Measurements from ENCODE around the gene SMIM33. TPM values are rescaled to one million over a fixed set of nuclear protein-coding genes. Genes with fewer than 3 reads are reported as not detected.

The SMIM33 gene
- total and polyA plus RNA-seq, 2 of the 13 experiments (the other 11 are each of a cell fraction or from before 2014, with no cell fraction given) = not detected

DNA sequence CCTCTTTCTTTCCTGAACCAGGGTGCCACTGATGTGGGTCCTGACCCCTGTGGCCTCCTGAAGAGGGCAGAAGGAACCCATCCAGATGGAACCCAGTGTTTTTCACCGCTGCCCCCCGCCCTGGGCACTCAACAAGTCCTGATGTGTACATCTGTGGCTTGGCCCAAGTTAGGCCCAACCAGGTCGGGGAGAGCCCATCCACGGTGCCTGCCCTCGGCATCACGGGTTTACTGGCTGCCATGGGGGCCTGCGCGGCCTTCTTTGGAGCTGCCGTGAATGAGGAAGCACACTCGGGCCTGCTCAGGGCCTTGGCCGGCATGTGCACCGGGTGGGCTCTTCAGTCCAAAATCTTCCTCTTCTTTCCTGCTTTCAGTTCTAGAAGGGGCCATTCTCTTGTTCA, 14.0 kb upstream of the SMIM33 start:
- peak overlapping the region; percentile 27 for H2AFZ ChIP-seq (ENCODE audit: low read length)
- FAIRE-seq = no peak
- peak overlapping the region; percentile 20; the same call in 1 of the 2 replicates for H3K4me2 ChIP-seq (ENCODE audit: low read depth, low read length)
- DNase-seq (ENCODE audit: low spot score) = no peak
- H3K9ac ChIP-seq (ENCODE audit: insufficient read depth, low read depth, low read length) = no peak overlapping the region
- no peaks in the 10 kb centered on the region for H3K36me3 ChIP-seq (replicated peaks in 1 of 2; ENCODE audit: control insufficient read depth in 1 of 2, insufficient read depth in 2 of 2, low read length in 2 of 2)
- H3K9me3 ChIP-seq (ENCODE audit: low read length) = no peaks in the 10 kb centered on the region
- no peaks in the 10 kb centered on the region for H3K79me2 ChIP-seq (ENCODE audit: insufficient read depth, low read length)
- intact Hi-C loops (cut with micrococcal nuclease; ENCODE audit: unreplicated experiment) = no loop called here
- BruUV-seq (replicated peaks) = no TSS peak
- ChIA-PET POLR2A (interaction anchor here (1.4 kb wide), 1 partner anchor 18 kb away, joined by 5 read pairs; the partner anchor contains the start of gene DNAJC18), CTCF (ENCODE audit: low intra/inter-chr PET ratio, low total read pairs) (no interaction called here)
- no peaks in the 10 kb centered on the region for H4K20me1 ChIP-seq (ENCODE audit: insufficient read depth, low read length)
- peaks cover 6 to 37% of the 10 kb centered on the region in 2 experiments for H3K27me3 ChIP-seq (ENCODE audit: control insufficient read depth in 1 of 2, insufficient read depth in 2 of 2, low read length in 2 of 2)
- no peak overlapping the region; a peak in 1 of 6 replicates for H3K4me3 ChIP-seq (replicated peaks in 1 of 3; ENCODE audit: insufficient read depth in 1 of 3, low read depth in 2 of 3, low read length in 3 of 3)
- peaks cover 22% of the 10 kb centered on the region for H3K4me1 ChIP-seq (ENCODE audit: insufficient read depth, low read length)
- WGBS (ENCODE audit: low lambda C conversion rate) = 51% methylated on average over 6 of the region's 12 CpGs
- in situ Hi-C loops (cut with HindIII; ENCODE audit: extremely low pct_ligation_motif_present, low pct_unique_long_range_greater_than_20kb) = no loop called here
- no peak overlapping the region for H3K27ac ChIP-seq (ENCODE audit: extremely low read length, insufficient read depth, low read length)
- ATAC-seq = no peak; the same call in 2 of the 3 replicates
- TF ChIP-seq MYNN (CRISPR knock-in tag; IDR thresholded peaks at IDR 0.05; ENCODE audit: low read depth) (no peak), NR2C2 (CRISPR knock-in tag; IDR thresholded peaks at IDR 0.05; ENCODE audit: borderline replicate concordance) (no peak), ZFX (CRISPR knock-in tag; IDR thresholded peaks at IDR 0.05; ENCODE audit: low read depth) (0 out of 2 replicates have a peak, but pooled peaks have one; percentile 14), PPARG (CRISPR knock-in tag; conservative IDR thresholded peaks at IDR 0.05) (no peak), DNMT3B (CRISPR knock-in tag; conservative IDR thresholded peaks at IDR 0.05) (no peak)

DNA sequence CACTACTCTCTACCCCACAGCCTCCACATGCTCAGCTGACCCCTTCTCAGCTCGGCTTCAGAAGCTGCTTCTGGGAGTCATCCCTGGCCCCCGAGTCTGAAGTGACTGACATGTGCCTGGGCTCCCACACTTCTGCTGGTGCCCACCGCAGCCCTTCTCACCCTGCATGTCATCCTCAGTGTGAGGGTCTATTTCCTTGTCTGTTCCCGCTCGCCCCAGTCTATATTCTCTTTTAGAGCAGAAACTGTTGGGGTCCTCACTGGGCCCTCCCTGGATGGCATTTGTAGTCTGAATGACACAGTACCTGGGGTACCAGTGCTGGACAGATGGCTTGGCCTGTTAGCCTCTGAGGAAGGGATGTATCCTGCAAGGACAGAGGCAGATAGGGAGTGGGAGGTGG, 13.6 kb upstream of the SMIM33 start:
- H3K9me3 ChIP-seq (ENCODE audit: low read length) = no peaks in the 10 kb centered on the region
- WGBS (ENCODE audit: low lambda C conversion rate) = 56% methylated on average over 5 of the region's 5 CpGs
- in situ Hi-C loops (cut with HindIII; ENCODE audit: extremely low pct_ligation_motif_present, low pct_unique_long_range_greater_than_20kb) = no loop called here
- TF ChIP-seq ZNF33A (CRISPR knock-in tag; IDR thresholded peaks at IDR 0.05; ENCODE audit: borderline replicate concordance) (no peak), ZNF75D (CRISPR knock-in tag; IDR thresholded peaks at IDR 0.05; ENCODE audit: borderline replicate concordance) (no peak), NFKB2 (CRISPR knock-in tag; IDR thresholded peaks at IDR 0.05; ENCODE audit: borderline replicate concordance) (no peak), ZMYM3 (CRISPR knock-in tag; IDR thresholded peaks at IDR 0.05) (no peak), ZNF430 (CRISPR knock-in tag; IDR thresholded peaks at IDR 0.05) (no peak), CBX1 (IDR thresholded peaks at IDR 0.05; ENCODE audit: low read depth) (no peak)
- TF ChIP-seq, protein P1, sequence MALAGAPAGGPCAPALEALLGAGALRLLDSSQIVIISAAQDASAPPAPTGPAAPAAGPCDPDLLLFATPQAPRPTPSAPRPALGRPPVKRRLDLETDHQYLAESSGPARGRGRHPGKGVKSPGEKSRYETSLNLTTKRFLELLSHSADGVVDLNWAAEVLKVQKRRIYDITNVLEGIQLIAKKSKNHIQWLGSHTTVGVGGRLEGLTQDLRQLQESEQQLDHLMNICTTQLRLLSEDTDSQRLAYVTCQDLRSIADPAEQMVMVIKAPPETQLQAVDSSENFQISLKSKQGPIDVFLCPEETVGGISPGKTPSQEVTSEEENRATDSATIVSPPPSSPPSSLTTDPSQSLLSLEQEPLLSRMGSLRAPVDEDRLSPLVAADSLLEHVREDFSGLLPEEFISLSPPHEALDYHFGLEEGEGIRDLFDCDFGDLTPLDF (CRISPR knock-in tag; IDR thresholded peaks at IDR 0.05) = no peak
- TF ChIP-seq, protein P2, sequence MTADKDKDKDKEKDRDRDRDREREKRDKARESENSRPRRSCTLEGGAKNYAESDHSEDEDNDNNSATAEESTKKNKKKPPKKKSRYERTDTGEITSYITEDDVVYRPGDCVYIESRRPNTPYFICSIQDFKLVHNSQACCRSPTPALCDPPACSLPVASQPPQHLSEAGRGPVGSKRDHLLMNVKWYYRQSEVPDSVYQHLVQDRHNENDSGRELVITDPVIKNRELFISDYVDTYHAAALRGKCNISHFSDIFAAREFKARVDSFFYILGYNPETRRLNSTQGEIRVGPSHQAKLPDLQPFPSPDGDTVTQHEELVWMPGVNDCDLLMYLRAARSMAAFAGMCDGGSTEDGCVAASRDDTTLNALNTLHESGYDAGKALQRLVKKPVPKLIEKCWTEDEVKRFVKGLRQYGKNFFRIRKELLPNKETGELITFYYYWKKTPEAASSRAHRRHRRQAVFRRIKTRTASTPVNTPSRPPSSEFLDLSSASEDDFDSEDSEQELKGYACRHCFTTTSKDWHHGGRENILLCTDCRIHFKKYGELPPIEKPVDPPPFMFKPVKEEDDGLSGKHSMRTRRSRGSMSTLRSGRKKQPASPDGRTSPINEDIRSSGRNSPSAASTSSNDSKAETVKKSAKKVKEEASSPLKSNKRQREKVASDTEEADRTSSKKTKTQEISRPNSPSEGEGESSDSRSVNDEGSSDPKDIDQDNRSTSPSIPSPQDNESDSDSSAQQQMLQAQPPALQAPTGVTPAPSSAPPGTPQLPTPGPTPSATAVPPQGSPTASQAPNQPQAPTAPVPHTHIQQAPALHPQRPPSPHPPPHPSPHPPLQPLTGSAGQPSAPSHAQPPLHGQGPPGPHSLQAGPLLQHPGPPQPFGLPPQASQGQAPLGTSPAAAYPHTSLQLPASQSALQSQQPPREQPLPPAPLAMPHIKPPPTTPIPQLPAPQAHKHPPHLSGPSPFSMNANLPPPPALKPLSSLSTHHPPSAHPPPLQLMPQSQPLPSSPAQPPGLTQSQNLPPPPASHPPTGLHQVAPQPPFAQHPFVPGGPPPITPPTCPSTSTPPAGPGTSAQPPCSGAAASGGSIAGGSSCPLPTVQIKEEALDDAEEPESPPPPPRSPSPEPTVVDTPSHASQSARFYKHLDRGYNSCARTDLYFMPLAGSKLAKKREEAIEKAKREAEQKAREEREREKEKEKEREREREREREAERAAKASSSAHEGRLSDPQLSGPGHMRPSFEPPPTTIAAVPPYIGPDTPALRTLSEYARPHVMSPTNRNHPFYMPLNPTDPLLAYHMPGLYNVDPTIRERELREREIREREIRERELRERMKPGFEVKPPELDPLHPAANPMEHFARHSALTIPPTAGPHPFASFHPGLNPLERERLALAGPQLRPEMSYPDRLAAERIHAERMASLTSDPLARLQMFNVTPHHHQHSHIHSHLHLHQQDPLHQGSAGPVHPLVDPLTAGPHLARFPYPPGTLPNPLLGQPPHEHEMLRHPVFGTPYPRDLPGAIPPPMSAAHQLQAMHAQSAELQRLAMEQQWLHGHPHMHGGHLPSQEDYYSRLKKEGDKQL (CRISPR knock-in tag; IDR thresholded peaks at IDR 0.05; ENCODE audit: low read depth) = no peak

More for the DNA sequence above, 13.6 kb upstream of the SMIM33 start:
- intact Hi-C loops (cut with micrococcal nuclease; ENCODE audit: unreplicated experiment) = no loop called here
- no peak overlapping the region for H3K27ac ChIP-seq (ENCODE audit: extremely low read length, insufficient read depth, low read length)
- ATAC-seq (no peak), DNase-seq (ENCODE audit: low spot score) (no peak), FAIRE-seq (no peak)
- no peaks in the 10 kb centered on the region for H3K79me2 ChIP-seq (ENCODE audit: insufficient read depth, low read length)
- H3K4me1 ChIP-seq (ENCODE audit: insufficient read depth, low read length) = peaks cover 26% of the 10 kb centered on the region
- no peak overlapping the region for H2AFZ ChIP-seq (ENCODE audit: low read length)
- no peak overlapping the region for H3K9ac ChIP-seq (ENCODE audit: insufficient read depth, low read depth, low read length)
- peaks cover 8 to 41% of the 10 kb centered on the region in 2 experiments for H3K27me3 ChIP-seq (ENCODE audit: control insufficient read depth in 1 of 2, insufficient read depth in 2 of 2, low read length in 2 of 2)
- ChIA-PET CTCF (ENCODE audit: low intra/inter-chr PET ratio, low total read pairs) (no interaction called here), POLR2A (interaction anchor here (1.4 kb wide), 1 partner anchor 18 kb away, joined by 5 read pairs; the partner anchor contains the start of gene DNAJC18)
- H3K4me2 ChIP-seq (ENCODE audit: low read depth, low read length) = peak overlapping the region; percentile 20; the same call in 1 of the 2 replicates
- H4K20me1 ChIP-seq (ENCODE audit: insufficient read depth, low read length) = no peaks in the 10 kb centered on the region
- no peaks in the 10 kb centered on the region for H3K36me3 ChIP-seq (replicated peaks in 1 of 2; ENCODE audit: control insufficient read depth in 1 of 2, insufficient read depth in 2 of 2, low read length in 2 of 2)
- BruUV-seq (replicated peaks) = no TSS peak
- no peak overlapping the region for H3K4me3 ChIP-seq (replicated peaks in 1 of 3; ENCODE audit: insufficient read depth in 1 of 3, low read depth in 2 of 3, low read length in 3 of 3)

All from HepG2 (cell line).